Measurements from ENCODE around the gene IFI27. TPM values are rescaled to one million over a fixed set of nuclear protein-coding genes. Genes with fewer than 3 reads are reported as not detected.

The IFI27 gene
- polyA plus RNA-seq, 1 experiment, result 4.1 TPM

- TF ChIP-seq, protein P1, sequence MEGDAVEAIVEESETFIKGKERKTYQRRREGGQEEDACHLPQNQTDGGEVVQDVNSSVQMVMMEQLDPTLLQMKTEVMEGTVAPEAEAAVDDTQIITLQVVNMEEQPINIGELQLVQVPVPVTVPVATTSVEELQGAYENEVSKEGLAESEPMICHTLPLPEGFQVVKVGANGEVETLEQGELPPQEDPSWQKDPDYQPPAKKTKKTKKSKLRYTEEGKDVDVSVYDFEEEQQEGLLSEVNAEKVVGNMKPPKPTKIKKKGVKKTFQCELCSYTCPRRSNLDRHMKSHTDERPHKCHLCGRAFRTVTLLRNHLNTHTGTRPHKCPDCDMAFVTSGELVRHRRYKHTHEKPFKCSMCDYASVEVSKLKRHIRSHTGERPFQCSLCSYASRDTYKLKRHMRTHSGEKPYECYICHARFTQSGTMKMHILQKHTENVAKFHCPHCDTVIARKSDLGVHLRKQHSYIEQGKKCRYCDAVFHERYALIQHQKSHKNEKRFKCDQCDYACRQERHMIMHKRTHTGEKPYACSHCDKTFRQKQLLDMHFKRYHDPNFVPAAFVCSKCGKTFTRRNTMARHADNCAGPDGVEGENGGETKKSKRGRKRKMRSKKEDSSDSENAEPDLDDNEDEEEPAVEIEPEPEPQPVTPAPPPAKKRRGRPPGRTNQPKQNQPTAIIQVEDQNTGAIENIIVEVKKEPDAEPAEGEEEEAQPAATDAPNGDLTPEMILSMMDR (IDR thresholded peaks at IDR 0.05; ENCODE audit: insufficient read depth, low read depth, low read length), result no peak
- DNase-seq (ENCODE audit: low read depth), result no peak
- ChIA-PET CTCF (no interaction called here), POLR2A (no interaction called here)
- H3K4me3 ChIP-seq (ENCODE audit: low read depth, low read length), result no peak overlapping the region
- H3K27me3 ChIP-seq (ENCODE audit: control insufficient read depth, insufficient read depth, low read length), result no peaks in the 10 kb centered on the region
- H3K36me3 ChIP-seq (ENCODE audit: control insufficient read depth, insufficient read depth, low read length), result no peaks in the 10 kb centered on the region; the same call in 1 of the 2 replicates
Observed at GRCh38 chr14:94102768-94103482, 7.6 kb upstream of the IFI27 start.

- H3K27me3 ChIP-seq (ENCODE audit: control insufficient read depth, insufficient read depth, low read length), result no peaks in the 10 kb centered on the region
- no peak overlapping the region for H3K4me3 ChIP-seq (ENCODE audit: low read depth, low read length)
- CTCF ChIA-PET, result no interaction called here
- DNase-seq (ENCODE audit: low read depth), result no peak
- H3K36me3 ChIP-seq (ENCODE audit: control insufficient read depth, insufficient read depth, low read length), result no peaks in the 10 kb centered on the region; the same call in 1 of the 2 replicates
- POLR2A ChIA-PET, result no interaction called here
- TF ChIP-seq, protein P1 (IDR thresholded peaks at IDR 0.05; ENCODE audit: insufficient read depth, low read depth, low read length), result no peak
Observed at GRCh38 chr14:94103554-94104150, 6.9 kb upstream of the IFI27 start.

GRCh38 chr14:94104731-94105130 is 5.8 kb upstream of the IFI27 start:
- no peaks in the 10 kb centered on the region; the same call in 1 of the 2 replicates for H3K36me3 ChIP-seq (ENCODE audit: control insufficient read depth, insufficient read depth, low read length)
- H3K4me3 ChIP-seq (ENCODE audit: low read depth, low read length), result no peak overlapping the region
- DNase-seq (ENCODE audit: low read depth), result no peak
- TF ChIP-seq, protein P1 (IDR thresholded peaks at IDR 0.05; ENCODE audit: insufficient read depth, low read depth, low read length), result no peak
- CTCF ChIA-PET, result no interaction called here
- H3K27me3 ChIP-seq (ENCODE audit: control insufficient read depth, insufficient read depth, low read length), result no peaks in the 10 kb centered on the region
- POLR2A ChIA-PET, result interaction anchor here (0.6 kb wide), 1 partner anchor 132 kb away, joined by 3 read pairs; no protein-coding TSS in a partner anchor

- H3K4me3 ChIP-seq (ENCODE audit: low read depth, low read length), result no peak overlapping the region
- H3K27me3 ChIP-seq (ENCODE audit: control insufficient read depth, insufficient read depth, low read length), result no peaks in the 10 kb centered on the region
- no peaks in the 10 kb centered on the region for H3K36me3 ChIP-seq (ENCODE audit: control insufficient read depth, insufficient read depth, low read length)
- CTCF ChIA-PET, result interaction anchor here (0.8 to 1.2 kb wide), 2 partner anchors 12 to 27 kb away, joined by 3 read pairs; no protein-coding TSS in a partner anchor
- TF ChIP-seq, protein P1 (IDR thresholded peaks at IDR 0.05; ENCODE audit: insufficient read depth, low read depth, low read length), result no peak
- DNase-seq (ENCODE audit: low read depth), result no peak
- POLR2A ChIA-PET, result no interaction called here
Observed at GRCh38 chr14:94109915-94110250, 653 bp upstream of the IFI27 start.

DNA sequence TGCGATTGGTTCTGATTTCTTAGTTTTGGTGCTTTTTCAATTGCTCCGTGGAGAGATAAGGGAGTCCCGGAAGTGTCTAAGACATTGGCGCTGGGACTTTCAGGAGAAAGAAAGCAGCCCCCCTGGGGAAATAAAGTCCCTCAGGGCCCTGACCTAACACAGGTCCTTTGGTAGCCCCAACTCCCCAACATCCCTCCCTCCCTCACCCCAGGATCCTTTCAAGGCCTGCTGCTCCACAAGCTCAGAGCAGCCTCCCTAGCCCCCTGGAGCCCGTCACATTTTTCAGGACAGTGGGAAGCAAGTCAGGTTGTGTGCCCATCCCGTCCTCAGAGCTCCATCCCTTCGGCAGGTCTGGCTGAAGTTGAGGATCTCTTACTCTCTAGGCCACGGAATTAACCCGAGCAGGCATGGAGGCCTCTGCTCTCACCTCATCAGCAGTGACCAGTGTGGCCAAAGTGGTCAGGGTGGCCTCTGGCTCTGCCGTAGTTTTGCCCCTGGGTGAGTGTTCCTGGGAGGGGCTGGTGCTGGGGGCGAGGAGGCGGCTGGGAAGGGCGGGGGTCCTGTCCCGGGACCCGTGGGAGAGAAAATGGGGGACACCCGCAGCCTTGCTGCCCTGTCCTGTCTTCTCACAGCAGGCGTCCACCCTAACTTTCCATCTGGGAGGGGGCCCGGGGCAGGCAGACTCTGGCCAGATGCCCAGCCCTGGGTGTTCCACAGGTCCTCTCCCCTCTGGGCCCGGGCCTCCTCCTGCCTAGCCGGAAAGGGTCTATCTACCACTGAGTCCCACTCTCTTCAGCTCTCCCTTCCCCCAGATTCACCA is 950 bp downstream of the IFI27 start:
- CTCF ChIA-PET, result interaction anchor here (1.1 kb wide), 1 partner anchor 21 kb away, joined by 3 read pairs; no protein-coding TSS in a partner anchor
- no peak for DNase-seq (ENCODE audit: low read depth)
- H3K27me3 ChIP-seq (ENCODE audit: control insufficient read depth, insufficient read depth, low read length), result no peaks in the 10 kb centered on the region; the same call in 1 of the 2 replicates
- no peaks in the 10 kb centered on the region for H3K36me3 ChIP-seq (ENCODE audit: control insufficient read depth, insufficient read depth, low read length)
- POLR2A ChIA-PET, result no interaction called here
- TF ChIP-seq, protein P1 (IDR thresholded peaks at IDR 0.05; ENCODE audit: insufficient read depth, low read depth, low read length), result no peak
- H3K4me3 ChIP-seq (ENCODE audit: low read depth, low read length), result no peak overlapping the region
